ENCODE results near the gene TLX1.

Gene TLX1

DNA sequence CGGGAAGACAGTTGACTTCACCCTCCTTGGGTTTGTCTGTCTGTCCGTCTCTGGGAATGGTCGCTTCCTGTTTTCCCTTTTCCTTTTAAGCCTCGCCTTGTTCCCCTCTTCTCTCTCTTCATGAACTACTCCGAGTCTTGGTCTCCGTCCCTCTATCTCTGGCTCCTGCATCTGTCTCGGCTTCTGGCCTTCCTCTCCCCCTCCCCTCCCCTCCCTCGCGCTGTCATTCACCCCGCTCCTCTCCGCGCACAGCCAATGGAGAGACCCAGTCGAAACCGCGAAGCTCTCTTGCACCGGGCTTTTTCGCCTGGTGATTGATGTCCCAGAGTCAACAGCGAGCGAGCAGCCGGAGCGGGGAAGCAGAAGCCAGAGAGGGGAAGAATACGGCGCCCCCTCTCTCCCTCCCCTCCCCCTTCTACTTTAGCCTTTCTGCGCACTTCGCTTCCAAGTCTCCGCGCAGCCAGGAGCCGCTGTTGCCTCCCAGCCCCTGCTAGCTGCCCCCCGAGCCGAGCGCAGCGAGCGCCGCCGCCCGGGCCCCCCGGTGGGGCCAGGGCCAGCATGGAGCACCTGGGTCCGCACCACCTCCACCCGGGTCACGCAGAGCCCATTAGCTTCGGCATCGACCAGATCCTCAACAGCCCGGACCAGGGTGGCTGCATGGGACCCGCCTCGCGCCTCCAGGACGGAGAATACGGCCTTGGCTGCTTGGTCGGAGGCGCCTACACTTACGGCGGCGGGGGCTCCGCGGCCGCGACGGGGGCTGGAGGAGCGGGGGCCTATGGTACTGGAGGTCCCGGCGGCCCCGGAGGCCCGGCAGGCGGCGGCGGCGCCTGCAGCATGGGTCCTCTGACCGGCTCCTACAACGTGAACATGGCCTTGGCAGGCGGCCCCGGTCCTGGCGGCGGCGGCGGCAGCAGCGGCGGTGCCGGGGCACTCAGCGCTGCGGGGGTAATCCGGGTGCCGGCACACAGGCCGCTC, at the start of gene TLX1:
TSS of gene TLX1 (plus strand) at position 317 of the 978 bp plus-strand sequence. CDS start at position 559, 242 bp downstream.
- peaks cover 9% of the 10 kb centered on the region; the same call in 1 of the 2 replicates for H3K4me1 ChIP-seq
- H4K20me1 ChIP-seq, result peaks cover 89% of the 10 kb centered on the region
- H3K36me3 ChIP-seq, result no peaks in the 10 kb centered on the region
- H3K4me2 ChIP-seq, result peak within 1 kb of the TSS; percentile 17; the same call in 1 of the 2 replicates
- H3K9me3 ChIP-seq, result peaks cover 14% of the 10 kb centered on the region; the same call in 1 of the 2 replicates
- peaks cover 100% of the 10 kb centered on the region for H3K27me3 ChIP-seq
- H3K4me3 ChIP-seq, result no peak within 1 kb of the TSS
- no peak within 1 kb of the TSS for H3K27ac ChIP-seq
- H3K9ac ChIP-seq, result no peak within 1 kb of the TSS
- TF ChIP-seq Cebpa-rat (IDR thresholded peaks at IDR 0.05), result no peak

DNA sequence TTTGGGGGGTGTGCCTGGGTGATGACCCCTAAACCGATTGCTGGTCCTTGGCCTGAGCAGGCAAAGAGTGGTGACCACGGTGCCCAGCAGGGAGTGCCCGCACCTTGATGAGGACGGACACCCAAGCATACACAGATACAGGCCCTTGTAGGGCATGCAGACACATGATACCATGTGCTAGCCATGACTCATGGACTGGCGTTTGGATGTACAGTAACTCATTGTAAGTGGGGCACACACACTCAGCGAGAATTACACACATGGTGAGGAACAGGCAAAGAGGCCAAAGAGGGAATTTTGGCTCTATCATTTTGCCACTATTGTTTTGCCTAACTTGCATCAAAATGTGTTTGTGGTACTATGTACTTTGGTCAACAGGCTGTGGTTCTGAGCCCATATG, 45.3 kb upstream of the TLX1 start:
- TF ChIP-seq Cebpa-rat (IDR thresholded peaks at IDR 0.05), result no peak
- Histone ChIP-seq H3K9me3 (no peaks in the 10 kb centered on the region), H3K36me3 (no peaks in the 10 kb centered on the region), H3K4me2 (no peak overlapping the region), H4K20me1 (peaks cover 10% of the 10 kb centered on the region; the same call in 1 of the 2 replicates), H3K9ac (no peak overlapping the region), H3K27me3 (peaks cover 48% of the 10 kb centered on the region), H3K4me3 (no peak overlapping the region), H3K4me1 (no peaks in the 10 kb centered on the region), H3K27ac (no peak overlapping the region)

GRCh38 chr10:101087376-101087775, 43.7 kb upstream of the TLX1 start:
- Histone ChIP-seq H3K4me2 (no peak overlapping the region), H3K9me3 (no peaks in the 10 kb centered on the region), H3K4me3 (no peak overlapping the region), H3K27ac (no peak overlapping the region), H4K20me1 (peaks cover 10% of the 10 kb centered on the region; the same call in 1 of the 2 replicates), H3K36me3 (no peaks in the 10 kb centered on the region), H3K27me3 (peaks cover 56% of the 10 kb centered on the region), H3K4me1 (no peaks in the 10 kb centered on the region), H3K9ac (no peak overlapping the region)
- TF ChIP-seq Cebpa-rat (IDR thresholded peaks at IDR 0.05), result no peak

- no peak for TF ChIP-seq Cebpa-rat (IDR thresholded peaks at IDR 0.05)
- Histone ChIP-seq H3K27ac (no peak overlapping the region), H4K20me1 (peaks cover 10% of the 10 kb centered on the region; the same call in 1 of the 2 replicates), H3K4me3 (no peak overlapping the region), H3K4me2 (no peak overlapping the region), H3K27me3 (peaks cover 57% of the 10 kb centered on the region), H3K4me1 (no peaks in the 10 kb centered on the region), H3K9ac (no peak overlapping the region), H3K9me3 (no peaks in the 10 kb centered on the region), H3K36me3 (no peaks in the 10 kb centered on the region)
These were observed 43.1 kb upstream of the TLX1 start for GRCh38 chr10:101087965-101088364.

DNA sequence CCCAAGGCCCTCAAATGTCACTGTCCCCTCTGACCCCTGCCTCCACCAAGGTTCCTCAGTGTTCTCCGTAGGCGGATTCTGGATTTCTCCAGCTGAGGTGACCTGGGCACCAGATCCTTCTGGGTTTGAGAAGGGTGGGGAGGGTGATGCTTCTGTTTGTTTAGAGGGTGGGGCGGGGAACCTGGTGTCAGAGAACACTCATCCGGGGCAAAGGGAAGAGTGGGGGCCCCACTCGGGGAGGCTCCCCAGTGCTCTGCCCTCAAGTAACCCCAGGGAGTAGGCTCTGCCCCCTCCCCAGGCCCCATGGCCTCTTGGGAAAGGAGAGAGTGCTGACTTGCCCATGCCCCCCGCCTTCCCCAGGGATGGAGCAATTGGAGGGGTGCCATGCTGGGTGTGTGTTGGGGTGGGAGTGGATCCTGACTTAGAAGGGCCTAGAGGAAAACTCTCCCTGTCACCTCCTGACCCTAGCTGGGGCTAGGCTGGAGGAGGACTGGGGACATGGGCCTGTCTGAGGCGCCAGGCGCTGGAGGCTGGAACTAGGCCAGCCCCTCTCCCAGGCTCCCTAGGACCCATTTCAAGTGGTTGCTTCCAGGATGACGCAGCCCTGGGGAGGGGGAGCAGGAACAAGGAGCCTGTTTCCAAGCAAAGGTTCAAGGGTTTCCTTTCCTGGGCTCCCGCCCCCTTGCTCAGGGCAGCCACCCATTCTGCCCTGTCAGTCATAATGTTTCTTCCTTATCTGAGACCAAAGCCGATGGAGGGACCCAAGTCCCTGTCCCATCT, 41.4 kb upstream of the TLX1 start:
- Histone ChIP-seq H3K27me3 (peaks cover 55% of the 10 kb centered on the region), H3K4me2 (no peak overlapping the region), H3K36me3 (no peaks in the 10 kb centered on the region), H4K20me1 (peaks cover 6% of the 10 kb centered on the region; the same call in 1 of the 2 replicates), H3K9ac (no peak overlapping the region), H3K4me1 (no peaks in the 10 kb centered on the region), H3K4me3 (no peak overlapping the region), H3K27ac (no peak overlapping the region), H3K9me3 (no peaks in the 10 kb centered on the region)
- no peak for TF ChIP-seq Cebpa-rat (IDR thresholded peaks at IDR 0.05)

GRCh38 chr10:101090597-101090996, 40.5 kb upstream of the TLX1 start:
- H3K4me3 ChIP-seq, result no peak overlapping the region
- no peak for TF ChIP-seq Cebpa-rat (IDR thresholded peaks at IDR 0.05)
- no peak overlapping the region for H3K9ac ChIP-seq
- H3K4me2 ChIP-seq, result no peak overlapping the region
- H4K20me1 ChIP-seq, result no peaks in the 10 kb centered on the region; the same call in 1 of the 2 replicates
- no peak overlapping the region for H3K27ac ChIP-seq
- peaks cover 54% of the 10 kb centered on the region for H3K27me3 ChIP-seq
- no peaks in the 10 kb centered on the region for H3K36me3 ChIP-seq
- H3K9me3 ChIP-seq, result no peaks in the 10 kb centered on the region
- H3K4me1 ChIP-seq, result no peaks in the 10 kb centered on the region; the same call in 1 of the 2 replicates

- peaks cover 48% of the 10 kb centered on the region; the same call in 1 of the 2 replicates for H3K27me3 ChIP-seq
- H3K27ac ChIP-seq, result no peak overlapping the region
These were observed 39.4 kb upstream of the TLX1 start for GRCh38 chr10:101091546-101092290.

DNA sequence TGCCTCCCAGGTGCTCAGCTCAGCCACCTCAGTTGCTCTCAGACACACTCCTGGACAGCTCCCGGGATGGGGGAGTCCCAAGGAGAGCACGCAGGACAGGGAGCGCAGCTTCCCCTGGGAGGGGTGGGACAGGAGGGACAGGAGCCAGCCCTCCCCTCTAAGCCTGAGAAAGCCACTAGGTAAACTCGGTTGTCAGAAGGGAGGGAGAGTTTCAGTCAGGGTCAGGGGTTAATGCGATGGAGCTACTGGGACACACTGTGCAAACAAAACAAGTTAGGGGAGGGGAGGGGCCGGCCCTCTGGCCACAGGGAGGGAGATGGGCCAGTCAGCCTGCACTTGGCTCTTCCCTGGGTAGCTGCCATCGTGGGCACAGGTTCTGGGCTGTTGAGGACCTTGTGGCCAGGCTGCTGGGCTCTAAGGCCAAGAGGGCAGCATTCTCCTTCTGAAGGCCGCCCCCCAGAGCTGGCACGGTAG, 38.2 kb upstream of the TLX1 start:
- no peak overlapping the region for H3K4me2 ChIP-seq
- no peaks in the 10 kb centered on the region for H3K9me3 ChIP-seq
- no peak overlapping the region for H3K27ac ChIP-seq
- H3K27me3 ChIP-seq, result peaks cover 48% of the 10 kb centered on the region; the same call in 1 of the 2 replicates
- no peaks in the 10 kb centered on the region; the same call in 1 of the 2 replicates for H3K4me1 ChIP-seq
- no peak for TF ChIP-seq Cebpa-rat (IDR thresholded peaks at IDR 0.05)
- no peak overlapping the region for H3K4me3 ChIP-seq
- H3K36me3 ChIP-seq, result no peaks in the 10 kb centered on the region
- no peaks in the 10 kb centered on the region; the same call in 1 of the 2 replicates for H4K20me1 ChIP-seq
- no peak overlapping the region for H3K9ac ChIP-seq

More at GRCh38 chr10:101091546-101092290, 39.4 kb upstream of the TLX1 start:
- Histone ChIP-seq H4K20me1 (no peaks in the 10 kb centered on the region; the same call in 1 of the 2 replicates), H3K4me1 (no peaks in the 10 kb centered on the region; the same call in 1 of the 2 replicates), H3K9ac (no peak overlapping the region), H3K4me3 (no peak overlapping the region), H3K4me2 (no peak overlapping the region), H3K36me3 (no peaks in the 10 kb centered on the region), H3K9me3 (no peaks in the 10 kb centered on the region)
- no peak for TF ChIP-seq Cebpa-rat (IDR thresholded peaks at IDR 0.05)

Measured in BLaER1 (cell line).